ENCODE results near the gene RXRA. TPM values are rescaled to one million over a fixed set of nuclear protein-coding genes. Genes with fewer than 3 reads are reported as not detected.

RXRA gene
- total and polyA plus RNA-seq, 2 donors (not counting 1 experiment from before 2014, with no cell fraction given), result 2.6 to 6.8 TPM

DNA sequence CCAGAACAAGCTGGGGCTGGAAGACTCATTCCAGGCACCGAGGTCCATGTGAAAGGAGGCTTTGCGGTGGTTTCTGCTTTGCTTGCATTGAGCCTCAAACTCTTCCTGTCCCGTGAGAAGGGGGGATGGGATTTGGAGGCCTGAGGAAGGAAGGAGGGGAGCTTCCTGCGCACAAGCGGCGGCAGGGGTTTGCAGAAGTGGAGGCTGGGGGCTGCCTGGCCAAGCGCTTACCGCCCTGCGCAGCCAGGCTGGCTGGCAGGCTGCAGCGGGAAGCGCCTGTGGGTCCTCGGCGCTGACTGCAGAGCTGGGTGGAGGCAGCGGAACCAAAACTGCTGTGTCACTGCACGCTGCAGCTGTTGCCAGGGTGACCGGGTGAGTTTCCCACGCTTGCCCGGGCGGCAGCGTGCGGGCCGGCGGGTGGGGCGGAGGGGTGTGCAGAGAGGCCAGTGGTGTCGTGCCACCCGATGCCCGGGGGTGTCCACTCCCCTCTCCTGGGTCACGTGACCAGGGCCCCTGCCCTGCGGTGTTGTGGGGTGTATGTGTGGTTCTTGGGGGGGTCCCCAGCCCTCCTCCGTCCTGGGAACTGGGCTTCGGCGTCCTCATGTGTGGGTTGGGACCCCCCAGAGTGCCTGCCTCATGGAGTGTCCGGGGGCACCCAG is 81.0 kb downstream of the RXRA start:
- Histone ChIP-seq H2AFZ (ENCODE audit: insufficient read depth, low read depth, low read length, poor library complexity, severe bottlenecking) (no peak overlapping the region), H3K27ac (ENCODE audit: low read length in 2 of 2) (no peak overlapping the region), H4K20me1 (ENCODE audit: control insufficient read depth, insufficient read depth, low read length, poor library complexity, severe bottlenecking) (peaks cover 53% of the 10 kb centered on the region), H3K36me3 (replicated peaks in 1 of 2; ENCODE audit: control extremely low read depth in 1 of 2, control insufficient read depth in 1 of 2, extremely low read depth in 1 of 2, insufficient read depth in 2 of 2, low read length in 1 of 2) (peaks cover 0 to 2% of the 10 kb centered on the region in 2 experiments), H3K9ac (ENCODE audit: low read length) (peak overlapping the region; percentile 22), H3K9me3 (ENCODE audit: control extremely low read depth in 1 of 3, control insufficient read depth in 2 of 3, insufficient read depth in 1 of 3, low read length in 2 of 3) (no peaks in the 10 kb centered on the region), H3K4me1 (ENCODE audit: control insufficient read depth in 2 of 2, insufficient read depth in 2 of 2, low read length in 2 of 2) (peaks cover 59 to 66% of the 10 kb centered on the region in 2 donors), H3K79me2 (ENCODE audit: control insufficient read depth, insufficient read depth, low read length) (peaks cover 14% of the 10 kb centered on the region), H3K4me2 (replicated peaks; ENCODE audit: low read depth, low read length, poor library complexity, severe bottlenecking) (peak overlapping the region; percentile 80), H3K27me3 (replicated peaks in 1 of 4; ENCODE audit: control extremely low read depth in 1 of 4, control insufficient read depth in 3 of 4, insufficient read depth in 4 of 4, low read length in 3 of 4) (no peaks in the 10 kb centered on the region), H3K4me3 (ENCODE audit: control extremely low read depth in 1 of 5, extremely low read depth in 1 of 5, insufficient read depth in 1 of 5, low read depth in 2 of 5, low read length in 4 of 5) (peak overlapping the region in 4 of 5 experiments; percentile 23 to 49 (median 30))
- ChIA-PET CTCF (interaction anchor here (0.7 to 2.1 kb wide), 6 partner anchors 15 to 236 kb away, joined by 3 to 6 read pairs (median 4); no protein-coding TSS in a partner anchor), POLR2A (interaction anchor here (1.0 kb wide), 1 partner anchor 29 kb away, joined by 3 read pairs; no protein-coding TSS in a partner anchor)
- ATAC-seq (ENCODE audit: low read depth), result peak; percentile 88
- intact Hi-C loops (cut with micrococcal nuclease), result loop anchor here (1.0 to 5.0 kb wide), 3 partner anchors 15 to 80 kb away; partner anchors contain the start of gene RXRA
- H3K9me3 Mint-ChIP-seq (ENCODE audit: insufficient read depth), result no peaks in the 10 kb centered on the region
- H3K4me1 Mint-ChIP-seq, result peaks cover 46% of the 10 kb centered on the region
- DNase-seq, result peak; percentile 91
- H3K27ac Mint-ChIP-seq, result peak overlapping the region; percentile 77
- WGBS (ENCODE audit: insufficient coverage), result 2% methylated on average over 31 of the region's 33 CpGs
- no peaks in the 10 kb centered on the region for H3K27me3 Mint-ChIP-seq
- H3K4me3 Mint-ChIP-seq, result peak overlapping the region; percentile 73
- no peak for TF ChIP-seq EZH2 (IDR thresholded peaks at IDR 0.05; ENCODE audit: borderline replicate concordance, insufficient read depth, low read depth, low read length, poor library complexity, severe bottlenecking)
- TF ChIP-seq, protein P1, sequence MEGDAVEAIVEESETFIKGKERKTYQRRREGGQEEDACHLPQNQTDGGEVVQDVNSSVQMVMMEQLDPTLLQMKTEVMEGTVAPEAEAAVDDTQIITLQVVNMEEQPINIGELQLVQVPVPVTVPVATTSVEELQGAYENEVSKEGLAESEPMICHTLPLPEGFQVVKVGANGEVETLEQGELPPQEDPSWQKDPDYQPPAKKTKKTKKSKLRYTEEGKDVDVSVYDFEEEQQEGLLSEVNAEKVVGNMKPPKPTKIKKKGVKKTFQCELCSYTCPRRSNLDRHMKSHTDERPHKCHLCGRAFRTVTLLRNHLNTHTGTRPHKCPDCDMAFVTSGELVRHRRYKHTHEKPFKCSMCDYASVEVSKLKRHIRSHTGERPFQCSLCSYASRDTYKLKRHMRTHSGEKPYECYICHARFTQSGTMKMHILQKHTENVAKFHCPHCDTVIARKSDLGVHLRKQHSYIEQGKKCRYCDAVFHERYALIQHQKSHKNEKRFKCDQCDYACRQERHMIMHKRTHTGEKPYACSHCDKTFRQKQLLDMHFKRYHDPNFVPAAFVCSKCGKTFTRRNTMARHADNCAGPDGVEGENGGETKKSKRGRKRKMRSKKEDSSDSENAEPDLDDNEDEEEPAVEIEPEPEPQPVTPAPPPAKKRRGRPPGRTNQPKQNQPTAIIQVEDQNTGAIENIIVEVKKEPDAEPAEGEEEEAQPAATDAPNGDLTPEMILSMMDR (IDR thresholded peaks at IDR 0.05), result no peak

GRCh38 chr9:134408389-134408788 is 82.1 kb downstream of the RXRA start:
- no peak overlapping the region for H2AFZ ChIP-seq (ENCODE audit: insufficient read depth, low read depth, low read length, poor library complexity, severe bottlenecking)
- no peaks in the 10 kb centered on the region for H3K9me3 Mint-ChIP-seq (ENCODE audit: insufficient read depth)
- ChIA-PET CTCF (no interaction called here), POLR2A (interaction anchor here (0.6 kb wide), 1 partner anchor 15 kb away, joined by 3 read pairs; no protein-coding TSS in a partner anchor)
- H4K20me1 ChIP-seq (ENCODE audit: control insufficient read depth, insufficient read depth, low read length, poor library complexity, severe bottlenecking), result peaks cover 53% of the 10 kb centered on the region
- ATAC-seq (ENCODE audit: low read depth) (no peak), DNase-seq (no peak)
- no peaks in the 10 kb centered on the region for H3K27me3 ChIP-seq (replicated peaks in 1 of 4; ENCODE audit: control extremely low read depth in 1 of 4, control insufficient read depth in 3 of 4, insufficient read depth in 4 of 4, low read length in 3 of 4)
- H3K9me3 ChIP-seq (ENCODE audit: control extremely low read depth in 1 of 3, control insufficient read depth in 2 of 3, insufficient read depth in 1 of 3, low read length in 2 of 3), result no peaks in the 10 kb centered on the region
- peak overlapping the region; percentile 80 for H3K4me2 ChIP-seq (replicated peaks; ENCODE audit: low read depth, low read length, poor library complexity, severe bottlenecking)
- peaks cover 44% of the 10 kb centered on the region for H3K4me1 Mint-ChIP-seq
- no peak overlapping the region for H3K9ac ChIP-seq (ENCODE audit: low read length)
- H3K4me3 ChIP-seq (ENCODE audit: control extremely low read depth in 1 of 5, extremely low read depth in 1 of 5, insufficient read depth in 1 of 5, low read depth in 2 of 5, low read length in 4 of 5), result no peak overlapping the region
- WGBS (ENCODE audit: insufficient coverage), result 93% methylated on average over 9 of the region's 9 CpGs
- no peak overlapping the region for H3K4me3 Mint-ChIP-seq
- no peak overlapping the region for H3K27ac Mint-ChIP-seq
- H3K27ac ChIP-seq (ENCODE audit: low read length in 2 of 2), result no peak overlapping the region
- H3K27me3 Mint-ChIP-seq, result no peaks in the 10 kb centered on the region
- intact Hi-C loops (cut with micrococcal nuclease), result loop anchor here (5.0 kb wide), 1 partner anchor 81 kb away; the partner anchor contains the start of gene RXRA
- H3K79me2 ChIP-seq (ENCODE audit: control insufficient read depth, insufficient read depth, low read length), result peaks cover 14% of the 10 kb centered on the region
- peaks cover 0 to 2% of the 10 kb centered on the region in 2 experiments for H3K36me3 ChIP-seq (replicated peaks in 1 of 2; ENCODE audit: control extremely low read depth in 1 of 2, control insufficient read depth in 1 of 2, extremely low read depth in 1 of 2, insufficient read depth in 2 of 2, low read length in 1 of 2)
- TF ChIP-seq, protein P1 (IDR thresholded peaks at IDR 0.05), result no peak
- TF ChIP-seq EZH2 (IDR thresholded peaks at IDR 0.05; ENCODE audit: borderline replicate concordance, insufficient read depth, low read depth, low read length, poor library complexity, severe bottlenecking), result no peak
- peaks cover 56 to 60% of the 10 kb centered on the region in 2 donors for H3K4me1 ChIP-seq (ENCODE audit: control insufficient read depth in 2 of 2, insufficient read depth in 2 of 2, low read length in 2 of 2)
